ENCODE measurements around the gene HOXD4.
A peak's percentile ranks its signal among the peaks of the same experiment; 100 is the strongest.

HOXD4 gene

GRCh38 chr2:176149939-176150583, 1.3 kb upstream of the HOXD4 start:
- ChIA-PET POLR2A (no interaction called here), CTCF (interaction anchor here (0.8 to 16.2 kb wide), 7 partner anchors 9 to 504 kb away, joined by 3 to 190 read pairs (median 4); no protein-coding TSS in a partner anchor)
- no peak overlapping the region for H3K4me3 ChIP-seq (ENCODE audit: low read depth, low read length)
- DNase-seq (ENCODE audit: low read depth, low spot score): no peak
- TF ChIP-seq CTCF (IDR thresholded peaks at IDR 0.05; ENCODE audit: insufficient read depth, low read length, missing control alignments): no peak

GRCh38 chr2:176150584-176151441, 537 bp upstream of the HOXD4 start:
- DNase-seq (ENCODE audit: low read depth, low spot score): no peak
- TF ChIP-seq CTCF (IDR thresholded peaks at IDR 0.05; ENCODE audit: insufficient read depth, low read length, missing control alignments): no peak
- ChIA-PET CTCF (interaction anchor here (0.7 to 16.2 kb wide), 10 partner anchors 9 to 503 kb away, joined by 3 to 190 read pairs (median 4); no protein-coding TSS in a partner anchor), POLR2A (interaction anchor here (1.2 kb wide), 1 partner anchor 11 kb away, joined by 5 read pairs; no protein-coding TSS in a partner anchor)
- no peak overlapping the region for H3K4me3 ChIP-seq (ENCODE audit: low read depth, low read length)

GRCh38 chr2:176152350-176153181, 1.2 kb downstream of the HOXD4 start:
- peak overlapping the region; percentile 39 for H3K4me3 ChIP-seq (ENCODE audit: low read depth, low read length)
- ChIA-PET POLR2A (interaction anchor here (1.2 kb wide), 1 partner anchor 9 kb away, joined by 5 read pairs; no protein-coding TSS in a partner anchor), CTCF (interaction anchor here (1.3 to 16.2 kb wide), 4 partner anchors 11 to 501 kb away, joined by 4 to 190 read pairs (median 5); no protein-coding TSS in a partner anchor)
- no peak for DNase-seq (ENCODE audit: low read depth, low spot score)
- no peak for TF ChIP-seq CTCF (IDR thresholded peaks at IDR 0.05; ENCODE audit: insufficient read depth, low read length, missing control alignments)

- ChIA-PET POLR2A (no interaction called here), CTCF (interaction anchor here (1.2 to 16.2 kb wide), 7 partner anchors 13 to 497 kb away, joined by 3 to 190 read pairs (median 7); partner anchors contain the start of gene HOXD1)
- H3K4me3 ChIP-seq (ENCODE audit: low read depth, low read length): no peak overlapping the region
- DNase-seq (ENCODE audit: low read depth, low spot score): no peak
- no peak for TF ChIP-seq CTCF (IDR thresholded peaks at IDR 0.05; ENCODE audit: insufficient read depth, low read length, missing control alignments)
Observed at GRCh38 chr2:176154576-176155252, 3.4 kb downstream of the HOXD4 start.

- CTCF ChIA-PET: interaction anchor here (0.6 to 16.2 kb wide), 7 partner anchors 14 to 496 kb away, joined by 3 to 190 read pairs (median 7); no protein-coding TSS in a partner anchor
Observed at GRCh38 chr2:176155356-176156044, 4.2 kb downstream of the HOXD4 start.

More at GRCh38 chr2:176155356-176156044, 4.2 kb downstream of the HOXD4 start:
- DNase-seq (ENCODE audit: low read depth, low spot score): no peak
- no peak for TF ChIP-seq CTCF (IDR thresholded peaks at IDR 0.05; ENCODE audit: insufficient read depth, low read length, missing control alignments)
- H3K4me3 ChIP-seq (ENCODE audit: low read depth, low read length): no peak overlapping the region
- POLR2A ChIA-PET: no interaction called here

All from AG04449 (cell line).